Kidney (tissue), 14 donors: ENCODE measurements around the gene MED13L. TPM values are rescaled to one million over a fixed set of nuclear protein-coding genes. Genes with fewer than 3 reads are reported as not detected.

Experiments
- DNase-seq, 5 donors: peaks; one replicate each; pipeline ENCODE4 v3.0.0-alpha.2; 2013 to 2020
- FAIRE-seq: peaks from 2 replicates; lab custom pipeline; 2012; peaks lifted over from hg19 to GRCh38; lab: Jason Lieb, UNC
- H3K27ac ChIP-seq, 2 donors: one replicate each; pipeline ENCODE4 v1.7.0; 2013; ENCODE audit warnings: low read depth in 2 of 2, low read length in 2 of 2, inconsistent platforms in 1 of 2
- H3K27me3 ChIP-seq: one replicate; pipeline ENCODE4 v1.7.1; 2013; ENCODE audit warnings: low read length, inconsistent platforms; ENCODE audit not compliant: control insufficient read depth, insufficient read depth
- H3K36me3 ChIP-seq, 3 donors: one replicate each; pipeline versions ENCODE4 v1.7.0 to v1.7.1; 2013; ENCODE audit warnings: low read length in 3 of 3, control low read depth in 1 of 3, inconsistent platforms in 1 of 3; ENCODE audit not compliant: insufficient read depth in 3 of 3, control insufficient read depth in 2 of 3
- H3K4me1 ChIP-seq, 3 donors: one replicate each; pipeline versions ENCODE4 v1.7.0 to v1.7.1; 2013; ENCODE audit warnings: low read length in 3 of 3, inconsistent platforms in 1 of 3, low read depth in 1 of 3; ENCODE audit not compliant: control insufficient read depth in 2 of 3, insufficient read depth in 2 of 3
- H3K4me3 ChIP-seq, 3 donors: one replicate each; pipeline versions ENCODE4 v1.7.0 to v1.8.1; 2013; ENCODE audit warnings: low read length in 3 of 3, control low read depth in 1 of 3, inconsistent platforms in 1 of 3
- H3K9ac ChIP-seq, 3 donors: one replicate each; pipeline versions ENCODE4 v1.7.0 to v1.7.1; 2013; ENCODE audit warnings: low read length in 3 of 3, control low read depth in 1 of 3, inconsistent platforms in 1 of 3
- H3K9me3 ChIP-seq, 3 donors: one replicate each; pipeline versions ENCODE4 v1.7.0 to v1.7.1; 2013; ENCODE audit warnings: low read length in 3 of 3, control low read depth in 1 of 3, inconsistent platforms in 1 of 3; ENCODE audit not compliant: control insufficient read depth in 2 of 3, insufficient read depth in 1 of 3
- intact Hi-C: fragments of 100-400 bp; cut with DNase I; formaldehyde crosslinking; loops from one replicate; pipeline ENCODE4 v1.11.1; 2022
- polyA plus RNA-seq: library from polyadenylated mRNA; stranded (reverse); fragments of 350-450 nt; fragmentation: Illumina TruSeq; extraction: RNeasy Lipid Tissue Mini Kit (QIAGEN cat#74804); gene quantifications from one replicate; pipeline ENCODE4 v1.2.3, GENCODE V29; 2014; ENCODE audit warnings: low read depth, low replicate concordance; ENCODE audit not compliant: insufficient read depth
- total RNA-seq: library from RNA; stranded (reverse); fragmentation: NEBNext Ultra II Directional; extraction: Animal tissue kit (Norgen Biotek cat#: 25700); gene quantifications from one replicate; pipeline ENCODE4 v1.2.1, GENCODE V29; 2021
- TF ChIP-seq, protein P1 (sequence below): IDR thresholded peaks from 3 replicates; pipeline ENCODE4 v1.5.1; 2012; ENCODE audit warnings: mild to moderate bottlenecking, moderate library complexity, borderline replicate concordance; ENCODE audit not compliant: insufficient read depth; ENCODE audit errors: extremely low read depth
- donor health status: control.
- donor health status: control.
- donor health status: control.
- donor health status: control.
- donor health status: control.
- donor health status: DM: yes; HTN: yes; CAD: no.
- donor health status: Normal renal cell carcinoma (clear cell type).

MED13L gene
- total and polyA plus RNA-seq, 2 donors from 2014 or later: 7.1 to 153 TPM

DNA sequence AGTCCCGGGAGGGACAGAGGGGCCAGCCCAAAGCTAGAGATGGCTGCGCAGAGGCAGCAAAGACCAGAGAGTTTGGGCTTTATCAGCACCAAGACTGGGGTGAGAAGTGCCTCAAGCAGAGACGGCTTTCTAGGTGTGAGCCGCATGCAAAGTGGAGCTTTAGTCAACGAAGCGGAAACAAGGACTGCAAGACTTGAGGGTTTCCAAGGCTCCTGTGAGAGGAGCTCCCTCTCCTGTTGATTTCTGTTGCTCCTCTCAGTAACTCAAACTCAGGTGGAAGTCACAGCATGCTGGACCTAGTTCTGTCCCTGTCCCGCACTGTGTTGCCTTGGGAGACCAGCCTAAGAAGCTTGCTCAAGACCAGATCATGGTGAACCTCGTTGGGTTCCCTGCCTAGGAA is 327.8 kb downstream of the MED13L start:
- FAIRE-seq: no peak
- H3K9ac ChIP-seq: no peak overlapping the region
- H3K27ac ChIP-seq: no peak overlapping the region
- H3K9me3 ChIP-seq: no peaks in the 10 kb centered on the region
- no peaks in the 10 kb centered on the region for H3K36me3 ChIP-seq
- DNase-seq: no peak
- intact Hi-C loops: no loop called here
- H3K4me3 ChIP-seq: no peak overlapping the region
- TF ChIP-seq, protein P1, sequence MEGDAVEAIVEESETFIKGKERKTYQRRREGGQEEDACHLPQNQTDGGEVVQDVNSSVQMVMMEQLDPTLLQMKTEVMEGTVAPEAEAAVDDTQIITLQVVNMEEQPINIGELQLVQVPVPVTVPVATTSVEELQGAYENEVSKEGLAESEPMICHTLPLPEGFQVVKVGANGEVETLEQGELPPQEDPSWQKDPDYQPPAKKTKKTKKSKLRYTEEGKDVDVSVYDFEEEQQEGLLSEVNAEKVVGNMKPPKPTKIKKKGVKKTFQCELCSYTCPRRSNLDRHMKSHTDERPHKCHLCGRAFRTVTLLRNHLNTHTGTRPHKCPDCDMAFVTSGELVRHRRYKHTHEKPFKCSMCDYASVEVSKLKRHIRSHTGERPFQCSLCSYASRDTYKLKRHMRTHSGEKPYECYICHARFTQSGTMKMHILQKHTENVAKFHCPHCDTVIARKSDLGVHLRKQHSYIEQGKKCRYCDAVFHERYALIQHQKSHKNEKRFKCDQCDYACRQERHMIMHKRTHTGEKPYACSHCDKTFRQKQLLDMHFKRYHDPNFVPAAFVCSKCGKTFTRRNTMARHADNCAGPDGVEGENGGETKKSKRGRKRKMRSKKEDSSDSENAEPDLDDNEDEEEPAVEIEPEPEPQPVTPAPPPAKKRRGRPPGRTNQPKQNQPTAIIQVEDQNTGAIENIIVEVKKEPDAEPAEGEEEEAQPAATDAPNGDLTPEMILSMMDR: no peak
- H3K27me3 ChIP-seq: no peaks in the 10 kb centered on the region
- H3K4me1 ChIP-seq: no peaks in the 10 kb centered on the region

DNA sequence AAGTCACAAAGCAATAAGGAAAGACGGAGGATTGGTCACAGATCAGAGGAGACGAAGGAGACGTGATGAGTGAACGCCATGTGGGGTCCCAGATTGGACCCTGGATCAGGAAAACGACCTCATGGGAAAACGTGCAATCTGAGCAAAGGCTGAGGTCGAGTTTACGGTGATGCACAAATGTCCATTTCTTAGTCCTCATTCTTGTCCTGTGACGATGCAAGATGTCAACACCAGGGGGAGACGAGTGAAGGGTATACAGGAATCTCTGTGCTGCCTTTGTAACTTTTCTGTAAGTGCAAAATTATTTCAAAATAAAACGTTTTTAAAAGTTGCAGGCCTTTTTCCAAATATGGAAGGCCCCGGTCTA is 329.8 kb downstream of the MED13L start:
- no peak for FAIRE-seq
- H3K4me3 ChIP-seq: no peak overlapping the region
- intact Hi-C loops: no loop called here
- no peaks in the 10 kb centered on the region for H3K36me3 ChIP-seq
- no peak overlapping the region for H3K27ac ChIP-seq
- TF ChIP-seq, protein P1: no peak
- H3K9ac ChIP-seq: no peak overlapping the region
- DNase-seq: no peak
- no peaks in the 10 kb centered on the region for H3K27me3 ChIP-seq
- no peaks in the 10 kb centered on the region for H3K9me3 ChIP-seq
- no peaks in the 10 kb centered on the region for H3K4me1 ChIP-seq

DNA sequence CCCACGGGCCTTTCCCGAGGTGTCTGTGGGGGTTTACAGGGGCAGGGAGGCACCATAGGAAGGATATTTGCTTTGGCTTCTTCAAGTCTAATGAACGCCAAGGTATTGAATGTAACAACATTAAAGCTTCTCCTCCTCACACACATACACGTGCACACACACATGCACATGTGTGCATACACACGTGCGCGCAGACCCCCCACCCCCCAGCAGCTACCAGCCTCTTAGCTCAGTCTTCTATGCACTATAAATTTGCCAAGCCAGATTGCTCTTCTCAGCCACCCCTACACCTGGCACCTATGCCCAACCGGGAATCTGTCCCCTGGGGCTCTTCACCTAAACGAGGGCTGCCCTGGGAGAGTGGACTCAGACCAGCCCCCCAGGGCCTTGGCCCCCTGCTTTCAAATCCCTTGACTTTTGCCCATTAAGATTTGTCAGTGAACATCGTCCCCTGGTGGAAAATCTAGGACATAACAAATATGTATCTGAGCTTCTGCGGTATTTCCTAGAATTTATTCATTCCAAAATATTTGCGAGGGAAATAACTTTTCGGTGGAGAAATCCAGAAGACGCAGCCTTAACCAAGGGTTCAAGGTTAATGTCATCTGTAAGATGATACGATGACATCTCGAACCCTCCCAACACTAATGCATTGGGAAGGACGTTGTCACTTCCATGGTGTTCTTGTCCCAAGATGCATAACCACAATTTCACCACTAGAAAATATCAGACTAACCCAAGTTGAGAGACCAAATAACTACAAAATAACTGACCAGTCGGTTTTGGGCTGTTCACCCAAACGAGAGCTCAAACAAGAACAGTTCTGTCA is 330.4 kb downstream of the MED13L start:
- Histone ChIP-seq H3K4me3 (no peak overlapping the region), H3K9me3 (no peaks in the 10 kb centered on the region), H3K36me3 (no peaks in the 10 kb centered on the region), H3K4me1 (no peaks in the 10 kb centered on the region), H3K27me3 (no peaks in the 10 kb centered on the region), H3K9ac (no peak overlapping the region), H3K27ac (no peak overlapping the region)
- TF ChIP-seq, protein P1: no peak
- FAIRE-seq: no peak
- DNase-seq: no peak
- intact Hi-C loops: no loop called here
